HCT116 (cell line): ENCODE measurements around the gene RIMS4. TPM values are rescaled to one million over a fixed set of nuclear protein-coding genes. Genes with fewer than 3 reads are reported as not detected.

Source experiments
- ATAC-seq: fragments of 200-7000 bp; cut with Tn5 transposase; 2 replicates; pipeline ENCODE4 v1.9.1; 2020; ENCODE audit warnings: mild to moderate bottlenecking, moderate library complexity
- BruUV-seq: library from RNA; stranded (reverse); fragments of 400-500 nt; replicated peaks from 2 replicates; lab custom pipeline; 2021; lab: Mats Ljungman, UMichigan
- CTCF ChIA-PET: fragments of 300-600 bp; sonication (Branson Sonifier 250); formaldehyde crosslinking; loops from one replicate; lab custom pipeline; 2021; ENCODE audit warnings: antibody characterized with exemption; lab: Charles Lee
- POLR2A ChIA-PET: fragments of 300-600, 350-600 bp; sonication (Branson Sonifier 250); formaldehyde crosslinking; loops from one replicate; lab custom pipeline; 2021; ENCODE audit warnings: antibody characterized with exemption; lab: Charles Lee
- RAD21 ChIA-PET, 2 experiments: fragments of 300-600 bp; sonication (Branson Sonifier 250); formaldehyde crosslinking; loops; one replicate each; lab custom pipeline; 2023; ENCODE audit warnings: low total read pairs in 2 of 2; ENCODE audit not compliant: uncharacterized antibody in 2 of 2, unreplicated experiment in 2 of 2, low non-redundant PET in 1 of 2; lab: Charles Lee
- DNase-seq: peaks from one replicate; pipeline ENCODE4 v3.0.0-alpha.2; 2010; ENCODE audit warnings: low read depth, low spot score
- H2AFZ ChIP-seq: fragments of 200-600 bp; shearing (Covaris generic), sonication (generic); 2 replicates; pipeline ENCODE4 v1.6.1; 2017; ENCODE audit warnings: low read depth, mixed run types, mixed read lengths, antibody characterized with exemption, low read length; ENCODE audit not compliant: poor library complexity, severe bottlenecking
- H3K27ac ChIP-seq: 2 replicates; pipeline ENCODE4 v1.5.1; 2012; ENCODE audit warnings: low read depth, low read length
- H3K27me3 ChIP-seq: fragments of 200-600 bp; sonication (generic); 2 replicates; pipeline ENCODE4 v1.6.1; 2016; ENCODE audit warnings: mixed run types, low read length, mixed read lengths; ENCODE audit not compliant: insufficient read depth
- H3K36me3 ChIP-seq, 2 experiments: fragments of 200-500 bp in 1 of 2; fragments of 200-600 bp in 1 of 2; sonication (Bioruptor generic) in 1 of 2; sonication (generic) in 1 of 2; 2 replicates each; pipeline versions ENCODE4 v1.5.1 to v1.6.1; 2014 to 2016; ENCODE audit warnings: low read length in 2 of 2, inconsistent platforms in 1 of 2, mixed read lengths in 1 of 2, mixed run types in 1 of 2; ENCODE audit not compliant: insufficient read depth in 2 of 2, control insufficient read depth in 1 of 2
- H3K4me1 ChIP-seq, 2 experiments: fragments of 200-600 bp in 1 of 2; sonication (generic) in 1 of 2; 2 replicates each; pipeline versions ENCODE4 v1.5.1 to v1.6.1; 2012 to 2017; ENCODE audit warnings: low read length in 2 of 2, inconsistent platforms in 1 of 2, mild to moderate bottlenecking in 1 of 2, mixed read lengths in 1 of 2, mixed run types in 1 of 2, moderate library complexity in 1 of 2; ENCODE audit not compliant: insufficient read depth in 2 of 2, control insufficient read depth in 1 of 2
- H3K4me2 ChIP-seq: fragments of 200-600 bp; sonication (generic); 2 replicates; pipeline ENCODE4 v1.6.1; 2017; ENCODE audit warnings: mixed run types, low read length, mixed read lengths
- H3K4me3 ChIP-seq, 2 experiments: fragments of 200-600 bp in 1 of 2; sonication (generic) in 1 of 2; replicated peaks in 1 of 2; 2 replicates each; pipeline ENCODE4 v1.5.1; 2011 to 2016; ENCODE audit warnings: low read length in 2 of 2, control low read depth in 1 of 2, low read depth in 1 of 2, mild to moderate bottlenecking in 1 of 2, mixed read lengths in 1 of 2, mixed run types in 1 of 2
- H3K79me2 ChIP-seq: fragments of 200-600 bp; sonication (generic); 2 replicates; pipeline ENCODE4 v1.6.1; 2017; ENCODE audit warnings: mild to moderate bottlenecking, mixed run types, low read length, moderate library complexity, mixed read lengths; ENCODE audit not compliant: insufficient read depth
- H3K9ac ChIP-seq: fragments of 200-600 bp; sonication (generic); 2 replicates; pipeline ENCODE4 v1.6.1; 2016; ENCODE audit warnings: low read length, mixed read lengths
- H3K9me2 ChIP-seq: fragments of 200-600 bp; sonication (generic), shearing (Covaris generic); 2 replicates; pipeline ENCODE4 v1.6.1; 2017; ENCODE audit warnings: mixed run types, mild to moderate bottlenecking, moderate library complexity; ENCODE audit not compliant: insufficient read depth
- H3K9me3 ChIP-seq, 2 experiments: fragments of 200-500 bp in 1 of 2; fragments of 200-600 bp in 1 of 2; sonication (Bioruptor generic) in 1 of 2; sonication (generic) in 1 of 2; 2 replicates each; pipeline ENCODE4 v1.6.1; 2014 to 2017; ENCODE audit warnings: low read length in 2 of 2, mixed read lengths in 2 of 2, inconsistent platforms in 1 of 2, low read depth in 1 of 2, mild to moderate bottlenecking in 1 of 2, mixed run types in 1 of 2, moderate library complexity in 1 of 2; ENCODE audit not compliant: control insufficient read depth in 1 of 2, insufficient read depth in 1 of 2
- H4K20me1 ChIP-seq: fragments of 200-600 bp; sonication (generic), shearing (Covaris generic); 2 replicates; pipeline ENCODE4 v1.6.1; 2017; ENCODE audit warnings: mixed run types, mild to moderate bottlenecking, moderate library complexity; ENCODE audit not compliant: insufficient read depth
- EZH2 ChIP-seq: fragments of 200-600 bp; sonication (generic); IDR thresholded peaks from 2 replicates; pipeline ENCODE4 v1.6.1; 2017; ENCODE audit warnings: antibody characterized with exemption, mixed run types
- FOSL1 ChIP-seq: IDR thresholded peaks from 2 replicates; pipeline ENCODE4 v1.6.1; 2012; ENCODE audit warnings: low read depth
- POLR2AphosphoS5 ChIP-seq: IDR thresholded peaks from 2 replicates; pipeline ENCODE4 v1.6.1; 2011; ENCODE audit warnings: mild to moderate bottlenecking, low read depth, low read length, moderate library complexity
- SRF ChIP-seq: IDR thresholded peaks from 2 replicates; pipeline ENCODE4 v1.6.1; 2012; ENCODE audit warnings: low read depth
- YY1 ChIP-seq: IDR thresholded peaks from 2 replicates; pipeline ENCODE4 v1.6.1; 2011; ENCODE audit warnings: low read length, low read depth, moderate library complexity, mild to moderate bottlenecking; ENCODE audit not compliant: insufficient replicate concordance; ENCODE audit errors: extremely low read depth
- intact Hi-C: fragments of 100-400 bp; cut with micrococcal nuclease; formaldehyde crosslinking; loops from 2 replicates; pipeline ENCODE4 v1.10.0; 2022
- total RNA-seq: library from RNA; stranded (reverse); gene quantifications from one replicate; pipeline ENCODE4 v1.2.1, GENCODE V29; 2021; ENCODE audit not compliant: unreplicated experiment
- TF ChIP-seq, protein P1 (sequence below), 3 experiments: fragments of 200-600 bp in 1 of 3; sonication (generic) in 1 of 3; IDR thresholded peaks in 2 of 3; conservative IDR thresholded peaks in 1 of 3; 2 replicates each; pipeline ENCODE4 v1.5.1; 2012 to 2017; ENCODE audit warnings: low read depth in 2 of 3, low read length in 2 of 3, antibody characterized with exemption in 1 of 3, borderline replicate concordance in 1 of 3, control low read depth in 1 of 3, mild to moderate bottlenecking in 1 of 3, mixed read lengths in 1 of 3, mixed run types in 1 of 3, moderate library complexity in 1 of 3; ENCODE audit not compliant: insufficient read depth in 1 of 3
- TF ChIP-seq, protein P2 (sequence below): IDR thresholded peaks from 2 replicates; pipeline ENCODE4 v1.6.1; 2012

Gene RIMS4
- total RNA-seq, 1 experiment from 2014 or later = 0.05 TPM

DNA sequence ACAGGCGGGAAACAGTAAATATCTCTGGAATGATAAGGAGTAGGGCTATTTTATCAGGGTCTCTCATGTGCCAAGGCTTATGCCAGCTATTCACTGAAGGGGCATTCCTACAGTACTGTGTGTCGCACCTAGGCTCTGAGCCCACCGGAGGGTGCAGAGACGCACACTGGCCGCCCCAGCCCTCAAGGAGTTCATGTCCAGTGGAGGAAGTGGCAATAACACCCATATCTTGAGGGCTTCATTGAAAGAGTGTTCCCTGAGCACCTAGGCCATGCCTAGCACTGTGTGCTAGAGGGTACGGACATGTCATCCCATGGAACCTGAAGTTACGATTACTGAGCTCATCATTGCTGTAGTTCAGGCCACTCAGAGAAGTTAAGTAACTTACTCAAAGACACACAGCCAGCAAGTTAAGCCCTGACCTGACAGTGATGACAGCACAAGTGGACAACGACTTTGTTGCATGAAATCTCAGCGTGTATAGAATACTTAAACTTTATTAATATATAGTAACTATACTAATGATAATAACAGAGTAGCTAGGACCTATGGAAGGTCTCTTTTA is 86.5 kb downstream of the RIMS4 start:
- no peak for TF ChIP-seq YY1
- no peak overlapping the region for H2AFZ ChIP-seq
- intact Hi-C loops = no loop called here

DNA sequence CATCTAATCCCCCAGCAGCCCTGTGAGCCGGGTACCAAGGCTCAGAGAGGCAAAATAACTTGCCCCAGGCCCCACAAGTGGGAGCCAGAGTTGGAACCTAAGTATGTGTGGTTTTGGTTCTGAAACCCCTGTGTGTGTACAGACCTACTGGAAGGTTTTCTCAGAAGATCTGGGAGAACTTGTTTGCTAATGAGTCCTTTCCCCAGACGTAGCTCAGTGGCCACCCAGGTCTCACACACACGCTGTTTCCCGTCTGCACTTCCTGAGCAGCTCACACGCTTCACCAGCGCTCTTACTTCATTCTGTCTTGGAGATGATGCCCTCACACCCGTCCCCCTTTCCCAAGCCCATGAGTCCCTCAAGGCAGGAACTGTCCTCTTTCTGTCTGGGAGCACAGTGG is 87.0 kb downstream of the RIMS4 start:
- no peaks in the 10 kb centered on the region for H3K9me2 ChIP-seq
- H4K20me1 ChIP-seq = no peaks in the 10 kb centered on the region
- RAD21 ChIA-PET = no interaction called here
- ATAC-seq (no peak), DNase-seq (no peak)
- POLR2A ChIA-PET = no interaction called here
- CTCF ChIA-PET = interaction anchor here (1.4 kb wide), 1 partner anchor 12 kb away, joined by 3 read pairs; no protein-coding TSS in a partner anchor
- no peaks in the 10 kb centered on the region for H3K79me2 ChIP-seq
- BruUV-seq = no TSS peak
- no peak overlapping the region for H3K4me3 ChIP-seq
- H3K27me3 ChIP-seq = no peaks in the 10 kb centered on the region
- TF ChIP-seq, protein P1, sequence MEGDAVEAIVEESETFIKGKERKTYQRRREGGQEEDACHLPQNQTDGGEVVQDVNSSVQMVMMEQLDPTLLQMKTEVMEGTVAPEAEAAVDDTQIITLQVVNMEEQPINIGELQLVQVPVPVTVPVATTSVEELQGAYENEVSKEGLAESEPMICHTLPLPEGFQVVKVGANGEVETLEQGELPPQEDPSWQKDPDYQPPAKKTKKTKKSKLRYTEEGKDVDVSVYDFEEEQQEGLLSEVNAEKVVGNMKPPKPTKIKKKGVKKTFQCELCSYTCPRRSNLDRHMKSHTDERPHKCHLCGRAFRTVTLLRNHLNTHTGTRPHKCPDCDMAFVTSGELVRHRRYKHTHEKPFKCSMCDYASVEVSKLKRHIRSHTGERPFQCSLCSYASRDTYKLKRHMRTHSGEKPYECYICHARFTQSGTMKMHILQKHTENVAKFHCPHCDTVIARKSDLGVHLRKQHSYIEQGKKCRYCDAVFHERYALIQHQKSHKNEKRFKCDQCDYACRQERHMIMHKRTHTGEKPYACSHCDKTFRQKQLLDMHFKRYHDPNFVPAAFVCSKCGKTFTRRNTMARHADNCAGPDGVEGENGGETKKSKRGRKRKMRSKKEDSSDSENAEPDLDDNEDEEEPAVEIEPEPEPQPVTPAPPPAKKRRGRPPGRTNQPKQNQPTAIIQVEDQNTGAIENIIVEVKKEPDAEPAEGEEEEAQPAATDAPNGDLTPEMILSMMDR (IDR thresholded peaks at IDR 0.05 in 2 of 3, conservative IDR thresholded peaks at IDR 0.05 in 1 of 3; ENCODE audit: borderline replicate concordance in 1 of 3, insufficient read depth in 1 of 3, low read depth in 2 of 3, low read length in 2 of 3) = no peak
- TF ChIP-seq SRF (no peak), EZH2 (no peak), FOSL1 (no peak), POLR2AphosphoS5 (no peak)
- TF ChIP-seq, protein P2, sequence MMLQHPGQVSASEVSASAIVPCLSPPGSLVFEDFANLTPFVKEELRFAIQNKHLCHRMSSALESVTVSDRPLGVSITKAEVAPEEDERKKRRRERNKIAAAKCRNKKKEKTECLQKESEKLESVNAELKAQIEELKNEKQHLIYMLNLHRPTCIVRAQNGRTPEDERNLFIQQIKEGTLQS = no peak
- H3K4me2 ChIP-seq = no peak overlapping the region
- H3K27ac ChIP-seq = no peak overlapping the region
- intact Hi-C loops = no loop called here
- H3K9me3 ChIP-seq = no peaks in the 10 kb centered on the region
- no peak overlapping the region for H3K9ac ChIP-seq
- no peaks in the 10 kb centered on the region for H3K36me3 ChIP-seq
- no peak overlapping the region for H2AFZ ChIP-seq
- peaks cover 27 to 31% of the 10 kb centered on the region in 2 experiments for H3K4me1 ChIP-seq

More for the DNA sequence above, 86.5 kb downstream of the RIMS4 start:
- Histone ChIP-seq H3K27me3 (no peaks in the 10 kb centered on the region), H3K4me3 (no peak overlapping the region), H4K20me1 (no peaks in the 10 kb centered on the region), H3K4me1 (peaks cover 31 to 35% of the 10 kb centered on the region in 2 experiments), H3K9me3 (no peaks in the 10 kb centered on the region), H3K79me2 (no peaks in the 10 kb centered on the region), H3K9me2 (no peaks in the 10 kb centered on the region), H3K27ac (no peak overlapping the region), H3K9ac (no peak overlapping the region), H3K4me2 (no peak overlapping the region), H3K36me3 (no peaks in the 10 kb centered on the region)
- CTCF ChIA-PET = interaction anchor here (1.4 kb wide), 1 partner anchor 11 kb away, joined by 3 read pairs; no protein-coding TSS in a partner anchor
- DNase-seq (no peak), ATAC-seq (no peak)
- RAD21 ChIA-PET = no interaction called here
- POLR2A ChIA-PET = no interaction called here
- no TSS peak for BruUV-seq
